GM10266 (cell line): Measurements from ENCODE around the gene SLC12A4.

Experiments
- DNase-seq: peaks from one replicate; pipeline ENCODE4 v3.0.0; 2012; ENCODE audit errors: extremely low spot score
- CTCF ChIP-seq: IDR thresholded peaks from 2 replicates; pipeline ENCODE4 v1.5.1; 2012; ENCODE audit warnings: mild to moderate bottlenecking, low read depth; ENCODE audit not compliant: control insufficient read depth, insufficient read depth; ENCODE audit errors: missing control alignments

The SLC12A4 gene

GRCh38 chr16:67965668-67966548 is 2.5 kb downstream of the SLC12A4 start:
- DNase-seq = no peak

GRCh38 chr16:67964477-67965131 is 3.8 kb downstream of the SLC12A4 start:
- DNase-seq = no peak
- no peak for TF ChIP-seq CTCF

More at GRCh38 chr16:67965668-67966548, 2.5 kb downstream of the SLC12A4 start:
- TF ChIP-seq CTCF = no peak

- DNase-seq = no peak
- TF ChIP-seq CTCF = no peak
These were observed 4.6 kb downstream of the SLC12A4 start for GRCh38 chr16:67963662-67964321.

- no peak for DNase-seq
- TF ChIP-seq CTCF = no peak
These were observed 5.2 kb downstream of the SLC12A4 start for GRCh38 chr16:67963292-67963661.

- TF ChIP-seq CTCF = no peak
- DNase-seq = no peak
These were observed 6.3 kb downstream of the SLC12A4 start for GRCh38 chr16:67962135-67962534.

- no peak for TF ChIP-seq CTCF
- DNase-seq = no peak
These were observed 6.9 kb downstream of the SLC12A4 start for GRCh38 chr16:67961551-67961957.
